ENCODE results near the gene SPTBN1. TPM values are rescaled to one million over a fixed set of nuclear protein-coding genes. Genes with fewer than 3 reads are reported as not detected.

The SPTBN1 gene
- total and polyA plus RNA-seq, 2 of the 13 experiments (the other 11 are each of a cell fraction or from before 2014, with no cell fraction given), result 123 to 299 TPM

DNA sequence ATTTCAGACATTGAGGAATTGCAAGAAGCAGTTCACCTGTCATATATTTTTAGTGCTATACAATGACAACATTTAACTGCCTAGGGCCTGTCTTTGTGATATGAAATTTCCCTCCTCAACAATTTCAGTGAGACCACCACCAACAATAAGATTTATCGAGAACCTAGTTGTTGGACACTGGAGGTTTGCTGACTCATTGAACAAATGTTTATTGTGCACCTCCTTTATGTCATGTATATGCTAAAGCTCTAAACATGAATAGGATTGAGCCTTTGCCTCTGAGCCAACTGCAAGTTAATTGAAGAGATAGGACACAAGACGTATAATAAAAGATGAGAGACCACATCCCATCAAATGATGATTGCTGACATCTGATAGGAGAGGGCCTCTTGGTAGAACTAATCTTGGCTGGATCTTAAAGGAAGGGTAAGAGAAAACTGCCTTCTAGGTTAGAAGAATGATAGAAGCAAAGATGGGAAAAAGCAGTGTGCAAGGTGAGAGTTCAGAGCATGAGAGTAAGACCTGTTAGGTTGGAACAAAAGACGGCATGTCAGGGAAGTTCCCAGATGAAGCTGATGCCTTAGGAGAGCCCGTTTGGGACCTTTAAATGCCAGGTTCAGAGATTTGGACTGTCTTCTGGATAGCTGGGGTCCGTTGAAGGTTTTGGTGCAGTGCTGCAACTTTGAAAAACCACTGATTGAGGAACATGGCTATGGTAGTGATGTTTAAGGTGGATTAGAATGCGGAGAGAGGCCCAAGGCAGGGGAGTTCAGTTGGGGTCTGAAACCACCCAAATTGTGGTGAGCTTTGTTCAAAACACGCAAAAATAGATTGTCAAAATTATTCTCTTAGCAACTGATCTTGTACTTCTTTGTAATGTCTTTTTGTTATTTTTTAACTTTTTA, 134.3 kb downstream of the SPTBN1 start (continued):
- no peak for TF ChIP-seq ZNF251 (CRISPR knock-in tag; IDR thresholded peaks at IDR 0.05)
- 0 out of 2 replicates have a peak, but pooled peaks have one; percentile 17 for TF ChIP-seq NFE2 (CRISPR knock-in tag; IDR thresholded peaks at IDR 0.05)
- TF ChIP-seq CCDC6 (CRISPR knock-in tag; IDR thresholded peaks at IDR 0.05), result 0 out of 2 replicates have a peak, but pooled peaks have one; percentile 13
- TF ChIP-seq FLYWCH1 (CRISPR knock-in tag; IDR thresholded peaks at IDR 0.05), result no peak
- 0 out of 2 replicates have a peak, but pooled peaks have one; percentile 54 for TF ChIP-seq ZNF430 (CRISPR knock-in tag; IDR thresholded peaks at IDR 0.05)
- TF ChIP-seq RARA (CRISPR knock-in tag; IDR thresholded peaks at IDR 0.05), result no peak
- no peak for TF ChIP-seq POLR2AphosphoS5 (IDR thresholded peaks at IDR 0.05; ENCODE audit: low read depth, low read length)
- TF ChIP-seq, protein P1, sequence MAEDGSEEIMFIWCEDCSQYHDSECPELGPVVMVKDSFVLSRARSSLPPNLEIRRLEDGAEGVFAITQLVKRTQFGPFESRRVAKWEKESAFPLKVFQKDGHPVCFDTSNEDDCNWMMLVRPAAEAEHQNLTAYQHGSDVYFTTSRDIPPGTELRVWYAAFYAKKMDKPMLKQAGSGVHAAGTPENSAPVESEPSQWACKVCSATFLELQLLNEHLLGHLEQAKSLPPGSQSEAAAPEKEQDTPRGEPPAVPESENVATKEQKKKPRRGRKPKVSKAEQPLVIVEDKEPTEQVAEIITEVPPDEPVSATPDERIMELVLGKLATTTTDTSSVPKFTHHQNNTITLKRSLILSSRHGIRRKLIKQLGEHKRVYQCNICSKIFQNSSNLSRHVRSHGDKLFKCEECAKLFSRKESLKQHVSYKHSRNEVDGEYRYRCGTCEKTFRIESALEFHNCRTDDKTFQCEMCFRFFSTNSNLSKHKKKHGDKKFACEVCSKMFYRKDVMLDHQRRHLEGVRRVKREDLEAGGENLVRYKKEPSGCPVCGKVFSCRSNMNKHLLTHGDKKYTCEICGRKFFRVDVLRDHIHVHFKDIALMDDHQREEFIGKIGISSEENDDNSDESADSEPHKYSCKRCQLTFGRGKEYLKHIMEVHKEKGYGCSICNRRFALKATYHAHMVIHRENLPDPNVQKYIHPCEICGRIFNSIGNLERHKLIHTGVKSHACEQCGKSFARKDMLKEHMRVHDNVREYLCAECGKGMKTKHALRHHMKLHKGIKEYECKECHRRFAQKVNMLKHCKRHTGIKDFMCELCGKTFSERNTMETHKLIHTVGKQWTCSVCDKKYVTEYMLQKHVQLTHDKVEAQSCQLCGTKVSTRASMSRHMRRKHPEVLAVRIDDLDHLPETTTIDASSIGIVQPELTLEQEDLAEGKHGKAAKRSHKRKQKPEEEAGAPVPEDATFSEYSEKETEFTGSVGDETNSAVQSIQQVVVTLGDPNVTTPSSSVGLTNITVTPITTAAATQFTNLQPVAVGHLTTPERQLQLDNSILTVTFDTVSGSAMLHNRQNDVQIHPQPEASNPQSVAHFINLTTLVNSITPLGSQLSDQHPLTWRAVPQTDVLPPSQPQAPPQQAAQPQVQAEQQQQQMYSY (CRISPR knock-in tag; IDR thresholded peaks at IDR 0.05), result no peak
- TF ChIP-seq, protein P2, sequence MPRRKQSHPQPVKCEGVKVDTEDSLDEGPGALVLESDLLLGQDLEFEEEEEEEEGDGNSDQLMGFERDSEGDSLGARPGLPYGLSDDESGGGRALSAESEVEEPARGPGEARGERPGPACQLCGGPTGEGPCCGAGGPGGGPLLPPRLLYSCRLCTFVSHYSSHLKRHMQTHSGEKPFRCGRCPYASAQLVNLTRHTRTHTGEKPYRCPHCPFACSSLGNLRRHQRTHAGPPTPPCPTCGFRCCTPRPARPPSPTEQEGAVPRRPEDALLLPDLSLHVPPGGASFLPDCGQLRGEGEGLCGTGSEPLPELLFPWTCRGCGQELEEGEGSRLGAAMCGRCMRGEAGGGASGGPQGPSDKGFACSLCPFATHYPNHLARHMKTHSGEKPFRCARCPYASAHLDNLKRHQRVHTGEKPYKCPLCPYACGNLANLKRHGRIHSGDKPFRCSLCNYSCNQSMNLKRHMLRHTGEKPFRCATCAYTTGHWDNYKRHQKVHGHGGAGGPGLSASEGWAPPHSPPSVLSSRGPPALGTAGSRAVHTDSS (CRISPR knock-in tag; conservative IDR thresholded peaks at IDR 0.05), result no peak
- TF ChIP-seq SYNCRIP (IDR thresholded peaks at IDR 0.05; ENCODE audit: insufficient read depth, low read depth, low read length), result no peak
- TF ChIP-seq, protein P3, sequence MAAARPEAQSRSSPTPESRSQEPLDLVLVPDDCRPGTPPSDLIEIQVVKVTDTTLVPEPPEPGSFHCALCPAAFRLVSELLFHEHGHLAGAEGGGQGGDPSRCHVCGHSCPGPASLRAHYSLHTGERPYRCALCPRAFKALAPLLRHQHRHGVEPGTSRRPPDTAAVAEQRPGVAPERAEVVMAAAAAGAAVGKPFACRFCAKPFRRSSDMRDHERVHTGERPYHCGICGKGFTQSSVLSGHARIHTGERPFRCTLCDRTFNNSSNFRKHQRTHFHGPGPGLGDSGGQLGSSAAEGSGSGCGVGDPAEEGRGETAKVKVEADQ (CRISPR knock-in tag; IDR thresholded peaks at IDR 0.05; ENCODE audit: borderline replicate concordance), result no peak
- TF ChIP-seq, protein P4, sequence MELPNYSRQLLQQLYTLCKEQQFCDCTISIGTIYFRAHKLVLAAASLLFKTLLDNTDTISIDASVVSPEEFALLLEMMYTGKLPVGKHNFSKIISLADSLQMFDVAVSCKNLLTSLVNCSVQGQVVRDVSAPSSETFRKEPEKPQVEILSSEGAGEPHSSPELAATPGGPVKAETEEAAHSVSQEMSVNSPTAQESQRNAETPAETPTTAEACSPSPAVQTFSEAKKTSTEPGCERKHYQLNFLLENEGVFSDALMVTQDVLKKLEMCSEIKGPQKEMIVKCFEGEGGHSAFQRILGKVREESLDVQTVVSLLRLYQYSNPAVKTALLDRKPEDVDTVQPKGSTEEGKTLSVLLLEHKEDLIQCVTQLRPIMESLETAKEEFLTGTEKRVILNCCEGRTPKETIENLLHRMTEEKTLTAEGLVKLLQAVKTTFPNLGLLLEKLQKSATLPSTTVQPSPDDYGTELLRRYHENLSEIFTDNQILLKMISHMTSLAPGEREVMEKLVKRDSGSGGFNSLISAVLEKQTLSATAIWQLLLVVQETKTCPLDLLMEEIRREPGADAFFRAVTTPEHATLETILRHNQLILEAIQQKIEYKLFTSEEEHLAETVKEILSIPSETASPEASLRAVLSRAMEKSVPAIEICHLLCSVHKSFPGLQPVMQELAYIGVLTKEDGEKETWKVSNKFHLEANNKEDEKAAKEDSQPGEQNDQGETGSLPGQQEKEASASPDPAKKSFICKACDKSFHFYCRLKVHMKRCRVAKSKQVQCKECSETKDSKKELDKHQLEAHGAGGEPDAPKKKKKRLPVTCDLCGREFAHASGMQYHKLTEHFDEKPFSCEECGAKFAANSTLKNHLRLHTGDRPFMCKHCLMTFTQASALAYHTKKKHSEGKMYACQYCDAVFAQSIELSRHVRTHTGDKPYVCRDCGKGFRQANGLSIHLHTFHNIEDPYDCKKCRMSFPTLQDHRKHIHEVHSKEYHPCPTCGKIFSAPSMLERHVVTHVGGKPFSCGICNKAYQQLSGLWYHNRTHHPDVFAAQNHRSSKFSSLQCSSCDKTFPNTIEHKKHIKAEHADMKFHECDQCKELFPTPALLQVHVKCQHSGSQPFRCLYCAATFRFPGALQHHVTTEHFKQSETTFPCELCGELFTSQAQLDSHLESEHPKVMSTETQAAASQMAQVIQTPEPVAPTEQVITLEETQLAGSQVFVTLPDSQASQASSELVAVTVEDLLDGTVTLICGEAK (IDR thresholded peaks at IDR 0.05), result no peak
- TF ChIP-seq, protein P4 (CRISPR knock-in tag; IDR thresholded peaks at IDR 0.05), result no peak
